Measurements from ENCODE around the gene PIEZO1.

The PIEZO1 gene

DNA sequence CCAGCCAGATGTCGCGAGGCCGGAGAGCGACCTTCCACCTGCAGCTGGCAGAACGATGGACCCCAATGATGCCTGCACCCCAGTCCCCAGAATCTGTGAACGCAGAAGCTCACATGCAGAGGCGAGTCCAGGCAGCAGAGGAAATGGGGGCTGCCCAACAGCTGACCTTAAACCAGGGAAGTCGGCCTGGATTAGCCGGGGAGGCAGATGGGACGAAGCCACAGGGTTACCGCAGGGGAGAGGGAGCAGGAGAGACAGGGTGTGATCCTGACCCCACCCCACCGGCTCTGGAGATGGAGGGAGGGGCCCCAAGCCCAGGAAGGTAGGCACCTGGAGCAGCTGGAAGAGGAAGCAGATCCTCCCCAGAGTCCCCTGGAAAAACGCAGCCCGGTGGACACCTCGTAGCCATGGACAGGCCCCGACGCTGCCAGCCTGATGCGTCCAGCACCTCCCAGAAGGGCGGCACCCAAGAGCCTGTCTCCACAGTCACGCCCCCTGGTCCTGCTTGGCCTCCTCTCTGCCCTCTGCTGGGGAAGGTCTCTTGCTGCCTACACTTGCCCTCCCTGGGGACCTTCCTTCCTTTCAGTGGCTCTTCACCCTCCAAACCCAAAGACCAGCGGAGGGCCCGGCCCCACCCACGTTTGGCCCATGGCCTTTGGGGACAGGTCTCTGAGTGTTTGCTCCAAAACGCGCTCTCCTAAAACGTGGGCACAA lies 37.3 kb downstream of the PIEZO1 start:
- DNase-seq: no peak

DNA sequence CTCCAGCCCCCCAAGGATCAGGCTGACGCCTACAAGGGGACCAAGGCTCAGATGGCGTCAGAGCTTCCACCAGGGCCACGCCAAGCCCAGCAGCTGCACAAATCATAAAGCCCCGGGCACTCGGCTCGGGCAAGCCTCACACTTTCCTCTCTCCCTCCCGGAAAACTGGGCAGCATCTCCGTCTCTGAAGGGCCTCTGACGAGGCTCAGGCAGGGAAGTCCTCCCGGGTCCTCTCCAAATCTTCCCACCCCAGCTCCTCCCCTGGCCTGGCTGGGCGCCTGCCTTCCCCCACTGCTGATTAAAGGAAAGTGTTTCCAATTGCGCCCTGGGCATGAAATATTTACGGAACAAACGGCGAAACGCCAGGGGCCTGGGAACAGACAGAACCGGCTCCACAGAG lies 38.5 kb downstream of the PIEZO1 start:
- no peak for DNase-seq

DNA sequence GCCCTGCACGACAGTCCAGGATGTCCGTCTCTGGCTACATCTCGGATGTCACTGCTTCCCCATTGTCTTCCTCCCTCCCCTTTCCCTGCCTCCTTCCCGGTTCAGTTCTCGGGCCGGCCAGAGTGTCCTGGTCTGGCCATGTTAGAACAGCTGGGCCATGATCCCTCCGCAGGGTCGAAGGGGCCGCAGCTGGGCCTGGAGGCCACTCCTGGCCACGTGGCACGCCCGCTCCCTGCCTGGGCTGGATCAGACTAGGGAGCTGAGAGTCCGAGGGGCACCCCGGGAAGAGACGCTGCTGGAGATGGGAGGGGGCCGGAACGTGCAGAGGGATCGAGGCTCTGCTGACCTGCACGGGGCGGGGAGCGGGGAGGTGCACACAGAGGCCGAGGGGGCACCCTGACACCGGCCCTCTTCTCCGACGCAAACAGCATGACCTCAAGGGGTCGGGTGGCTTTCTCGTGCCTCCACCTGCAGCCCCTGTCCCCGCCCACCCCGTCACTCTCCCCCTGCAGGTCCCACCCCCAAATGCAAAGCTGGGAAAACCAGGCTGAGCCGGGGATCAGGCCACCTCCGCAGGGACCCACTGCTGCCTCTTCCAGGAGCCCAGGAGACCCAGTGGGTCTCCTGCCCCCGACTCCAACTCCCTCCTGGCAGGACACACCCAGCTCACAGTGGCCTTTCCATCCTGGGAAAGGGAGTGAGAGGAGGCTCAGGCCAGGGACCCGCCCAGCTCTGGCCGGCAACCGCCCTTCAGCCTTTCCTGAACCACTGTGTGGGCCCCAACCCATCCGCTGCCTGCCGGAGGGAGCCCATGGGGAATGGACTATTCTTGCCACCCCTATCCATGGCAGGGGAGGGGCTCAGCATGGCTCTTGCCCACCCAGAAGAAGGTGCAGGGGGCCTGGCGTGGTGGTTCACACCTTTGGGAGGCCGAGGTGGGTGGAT lies 40.2 kb downstream of the PIEZO1 start:
- no peak for DNase-seq

DNA sequence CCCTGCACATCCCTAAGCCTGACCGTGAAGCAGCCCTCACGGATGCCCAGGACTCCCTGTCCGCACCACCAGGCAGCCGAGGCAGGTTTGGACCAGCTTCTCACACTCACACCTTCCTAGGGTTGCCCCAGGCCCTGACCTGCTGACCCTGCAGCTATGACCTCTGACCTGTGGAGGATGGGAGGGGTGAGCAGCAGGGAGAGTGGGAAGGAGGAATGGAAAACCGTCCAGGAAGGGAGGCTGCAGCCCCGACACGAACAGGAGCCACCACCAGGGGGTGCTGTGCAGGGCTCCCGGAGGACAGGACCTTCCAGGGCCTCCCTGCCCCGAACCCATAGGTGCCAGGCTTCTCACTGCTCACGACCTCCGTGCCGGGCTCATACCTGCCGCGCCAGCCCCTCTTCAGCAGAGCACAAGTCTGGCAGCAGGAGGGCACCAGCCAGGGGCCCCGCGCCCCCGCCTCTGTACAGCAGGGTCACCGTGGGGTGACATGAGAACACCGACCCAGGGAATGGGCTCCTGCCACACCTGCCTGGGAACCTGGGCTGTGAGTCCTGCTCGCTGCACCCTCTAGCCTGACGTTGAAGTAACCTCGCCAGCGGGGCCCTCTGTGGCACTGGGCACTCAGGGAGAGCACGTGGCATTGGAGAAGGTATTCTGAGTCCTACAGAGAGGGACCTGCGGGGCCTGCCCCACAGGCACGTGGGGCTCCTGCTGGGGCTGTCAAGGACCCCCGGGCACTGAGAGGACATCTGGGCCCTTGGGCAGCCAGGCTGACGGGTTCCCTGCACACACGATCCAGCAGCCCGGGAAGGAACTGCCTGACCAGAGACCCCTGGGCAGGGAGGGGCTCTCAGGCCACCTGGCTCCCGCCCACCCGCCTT lies 41.1 kb downstream of the PIEZO1 start:
- no peak for DNase-seq

DNA sequence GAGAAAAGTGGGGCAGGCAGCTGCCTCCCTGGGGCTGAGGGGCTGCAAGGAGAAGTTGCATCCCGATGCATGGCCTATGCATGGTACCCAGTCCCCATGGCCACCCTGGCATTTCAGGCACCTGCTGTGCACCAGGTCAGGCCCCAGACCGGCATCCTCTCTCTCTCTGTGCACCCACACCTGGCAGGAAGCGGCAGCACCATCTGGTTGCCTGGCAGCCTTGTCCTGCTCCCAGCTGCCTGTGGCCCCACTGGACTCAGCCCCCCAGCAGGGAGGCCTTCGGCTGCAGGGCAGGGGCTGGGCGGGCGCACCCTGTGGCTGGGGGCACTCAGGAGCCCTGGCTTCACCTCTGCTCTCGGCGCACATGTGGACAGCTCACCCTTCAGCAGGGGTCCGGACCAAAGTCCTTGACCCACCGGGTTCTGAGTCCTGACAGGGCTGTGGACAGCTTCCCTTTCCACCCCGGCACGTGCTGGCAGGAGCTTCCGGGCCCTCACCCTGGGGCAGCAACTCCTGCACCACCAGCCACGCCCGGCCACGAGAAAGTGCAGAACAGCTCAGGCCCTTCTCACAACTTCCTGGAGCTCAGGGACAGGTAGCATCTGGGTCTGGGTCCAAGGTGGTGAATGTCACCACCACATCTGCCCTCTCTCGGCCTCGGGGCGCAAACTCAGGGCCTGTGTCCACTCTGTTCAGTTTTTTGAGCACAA lies 42.0 kb downstream of the PIEZO1 start:
- no peak for DNase-seq

DNA sequence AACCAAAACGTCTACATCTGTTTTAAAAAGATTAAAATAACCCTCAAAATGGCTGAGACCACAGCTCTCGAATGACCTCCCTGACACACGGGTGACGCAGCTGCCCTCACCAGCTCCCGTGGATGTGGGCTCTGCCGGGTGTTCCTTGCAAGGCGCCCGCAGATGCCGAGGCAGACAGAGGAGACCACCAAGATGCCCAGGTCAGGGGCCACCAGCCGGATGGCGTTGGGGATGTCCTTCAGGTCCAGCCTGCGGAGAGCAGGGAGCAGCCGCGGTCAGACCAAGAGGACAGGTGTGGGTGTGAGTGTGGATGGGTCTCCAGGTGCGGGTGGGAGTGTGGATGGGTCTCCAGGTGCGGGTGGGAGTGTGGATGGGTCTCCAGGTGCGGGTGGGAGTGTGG lies 43.7 kb downstream of the PIEZO1 start:
- no peak for DNase-seq

DNA sequence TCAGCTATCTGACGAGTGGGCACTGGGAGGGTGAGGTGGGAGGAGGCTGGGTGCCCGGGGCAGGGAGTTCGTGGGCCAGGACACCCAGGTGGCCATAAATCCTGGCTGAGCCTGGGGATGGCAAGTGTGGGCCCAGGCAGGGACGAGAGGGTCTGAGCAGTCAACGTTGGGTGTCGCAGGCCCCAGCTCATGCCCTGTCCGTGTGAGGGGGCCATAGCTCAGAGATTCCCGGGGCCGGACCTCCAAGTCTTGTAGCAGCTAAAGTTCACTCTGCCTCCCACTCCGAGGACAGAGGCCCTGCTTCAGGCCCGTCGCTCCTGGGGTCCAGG lies 44.3 kb downstream of the PIEZO1 start:
- DNase-seq: no peak

DNA sequence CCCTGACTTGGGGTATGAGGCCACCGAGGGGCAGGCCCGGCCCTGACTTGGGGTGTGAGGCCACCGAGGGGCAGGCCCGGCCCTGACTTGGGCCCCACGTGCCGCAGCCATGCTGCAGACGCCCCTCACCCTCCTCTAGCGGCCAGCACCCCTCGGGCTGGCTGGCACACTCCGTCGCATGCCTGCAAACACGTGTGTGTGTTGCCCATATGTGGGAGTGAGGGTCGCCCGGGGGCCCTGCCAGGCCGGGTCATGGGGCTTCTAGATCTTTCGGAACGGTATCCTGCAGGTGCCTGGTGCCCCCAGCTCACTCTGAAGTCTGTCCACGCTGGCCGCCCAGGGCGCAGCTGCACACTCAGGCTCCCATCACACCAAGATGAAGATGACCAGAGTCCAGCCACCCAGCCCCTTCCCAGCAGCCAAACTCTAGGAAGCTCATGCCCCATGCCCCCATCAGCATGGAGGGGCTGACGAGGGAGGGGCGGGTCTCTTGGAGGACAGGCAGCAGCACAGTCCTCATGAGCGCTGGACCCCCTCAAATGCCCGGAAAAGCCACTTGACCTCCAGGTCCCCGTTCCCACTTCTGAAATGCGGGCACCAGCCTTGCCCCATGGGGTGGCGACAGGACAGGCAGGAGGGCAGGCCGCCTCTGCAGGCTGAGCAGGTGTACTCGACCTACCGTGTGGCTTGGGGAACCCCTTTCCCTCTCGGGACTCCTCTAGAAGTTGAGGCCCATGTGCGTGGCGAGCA lies 44.9 kb downstream of the PIEZO1 start:
- DNase-seq: no peak

DNA sequence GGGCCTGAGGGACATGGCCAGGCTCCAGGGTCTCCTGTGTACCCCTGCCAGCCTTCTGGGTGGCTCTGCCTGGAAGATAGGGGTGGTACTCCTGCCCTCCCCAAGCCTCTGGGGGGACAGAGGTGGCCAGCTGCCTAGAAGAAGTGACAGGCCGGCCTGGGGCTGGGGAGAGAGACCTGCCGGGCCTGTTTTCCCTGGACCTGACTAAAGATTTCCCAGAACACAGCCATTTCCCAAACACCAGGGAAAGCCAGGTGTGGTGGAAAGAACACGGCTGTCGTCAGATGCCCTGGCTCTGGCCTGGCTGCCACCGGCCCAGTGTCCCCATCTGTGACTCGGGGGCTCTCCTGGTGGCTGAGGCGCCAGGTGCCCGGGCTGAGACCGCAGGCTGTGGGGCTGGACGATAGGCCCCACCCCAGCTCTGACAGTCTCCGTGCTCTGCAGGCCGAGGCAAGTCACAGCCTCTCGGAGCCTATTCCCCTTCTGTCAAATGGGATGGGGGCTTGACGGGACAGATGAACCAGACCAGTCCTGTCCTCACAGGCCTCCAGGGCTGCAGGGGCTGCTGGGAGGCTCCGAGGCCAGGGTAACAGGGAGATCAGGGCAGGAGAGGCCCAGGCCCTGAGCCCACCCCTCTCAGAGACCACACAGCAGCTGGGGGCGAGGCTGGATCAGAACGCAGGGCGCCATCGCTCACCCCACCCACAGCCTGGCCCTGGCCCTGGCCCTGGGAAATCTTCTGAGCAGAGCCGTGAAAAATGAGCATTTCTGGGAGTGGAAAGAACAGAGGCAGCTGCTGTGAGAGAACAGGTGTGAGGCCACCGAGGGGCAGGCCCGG lies 45.7 kb downstream of the PIEZO1 start:
- DNase-seq: no peak

DNA sequence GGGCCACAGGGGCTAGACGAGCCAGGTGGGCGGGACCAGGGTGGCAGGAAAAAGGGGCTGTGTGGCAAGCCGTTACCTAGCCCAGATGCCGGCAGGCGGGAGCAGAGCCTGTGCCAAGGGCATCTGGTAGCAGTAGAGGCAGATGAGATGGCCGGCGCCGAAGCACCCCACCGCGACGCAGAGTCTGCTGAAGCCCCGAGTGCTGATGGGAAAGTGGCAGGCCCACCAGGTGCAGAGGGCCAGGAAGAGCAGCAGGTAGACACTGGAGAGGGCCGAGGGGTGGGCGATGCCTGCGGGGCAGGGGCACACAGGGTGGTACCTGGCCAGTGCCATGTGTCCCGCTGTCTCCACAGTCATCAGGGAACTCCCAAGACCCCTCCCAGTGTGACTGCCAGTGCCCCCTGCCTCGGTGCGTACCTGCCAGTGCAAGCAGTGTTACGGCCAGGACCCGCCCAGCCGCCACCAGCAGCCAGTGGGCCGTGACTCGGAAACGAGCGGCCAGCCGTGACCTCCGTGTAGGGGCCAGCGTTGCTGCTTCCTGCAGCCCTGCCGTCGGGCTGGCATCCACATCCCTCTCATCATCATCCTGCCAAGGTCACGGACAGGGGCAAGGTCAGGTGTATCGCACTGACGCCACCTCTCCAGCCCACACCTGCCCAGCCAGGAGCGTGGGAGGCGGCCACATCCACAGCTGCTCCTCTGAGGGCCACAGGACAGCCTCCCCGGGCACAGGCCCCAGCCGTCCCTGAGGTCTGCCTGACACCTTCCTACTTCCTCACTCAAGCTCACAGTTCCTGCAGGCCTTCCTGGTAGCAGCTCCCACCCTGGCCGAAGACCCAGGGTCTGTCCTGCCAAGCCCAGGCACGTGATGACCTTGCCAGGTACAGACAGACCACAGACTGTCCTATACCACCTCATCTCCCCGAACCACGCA lies 46.6 kb downstream of the PIEZO1 start:
- DNase-seq: no peak

DNA sequence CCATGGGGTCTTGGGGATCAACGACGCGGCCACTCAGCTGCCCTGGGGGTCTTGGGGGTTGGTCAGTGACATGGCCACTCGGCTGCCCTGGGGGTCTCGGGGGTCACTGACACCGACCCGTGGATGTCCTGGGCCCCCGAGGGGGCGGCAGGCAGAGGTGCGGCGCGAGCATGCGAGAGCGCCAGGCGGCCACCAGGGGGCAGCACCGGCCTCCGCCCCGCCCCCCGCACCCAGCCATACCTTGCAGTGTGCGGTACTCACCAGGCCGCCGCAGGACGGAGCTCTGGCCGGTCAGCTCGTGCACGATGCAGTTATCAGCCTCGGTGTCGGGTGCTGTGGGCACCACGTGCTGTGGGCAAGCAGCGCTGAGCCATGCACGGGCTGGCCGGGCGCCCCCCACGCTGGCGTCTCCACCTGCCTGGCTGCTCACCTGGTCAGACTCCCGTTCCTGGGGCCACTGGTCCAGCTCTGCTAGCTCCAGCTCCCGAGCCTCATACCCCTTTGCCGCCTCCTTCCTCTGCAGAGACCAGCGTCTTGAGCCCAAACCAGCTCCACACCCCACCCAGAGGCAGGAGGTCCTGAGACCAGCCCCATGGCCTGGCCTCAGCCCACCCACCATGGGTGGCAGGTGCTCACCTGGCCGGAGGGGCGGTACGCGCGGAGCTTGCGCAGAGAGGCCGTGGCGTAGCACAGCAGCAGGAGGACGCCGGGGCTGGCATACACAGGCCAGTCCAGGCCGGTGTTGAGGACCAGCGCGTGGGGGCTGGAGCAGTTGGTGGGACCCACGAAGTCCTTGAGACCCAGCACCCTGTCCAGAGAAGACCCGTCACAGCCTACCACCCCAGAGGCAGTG lies 47.5 kb downstream of the PIEZO1 start:
- DNase-seq: no peak

DNA sequence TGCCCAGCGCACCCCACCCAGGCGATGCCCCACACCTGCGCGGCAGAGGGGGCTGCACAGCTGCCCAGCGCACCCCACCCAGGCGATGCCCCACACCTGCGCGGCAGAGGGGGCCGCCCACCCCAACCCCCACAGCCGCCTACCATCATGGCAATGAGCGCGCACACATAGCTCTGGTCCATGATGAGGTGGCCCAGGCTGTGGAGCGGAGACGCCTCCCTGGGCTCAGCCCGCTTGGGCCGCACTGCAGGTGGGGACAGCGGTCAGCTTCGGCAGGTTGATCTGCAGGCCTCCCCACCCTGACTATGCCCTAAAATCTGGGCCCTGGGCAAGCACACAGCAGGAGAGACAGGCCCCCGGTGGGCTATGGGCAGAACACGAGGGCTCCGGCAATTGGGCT lies 48.5 kb downstream of the PIEZO1 start:
- no peak for DNase-seq

DNA sequence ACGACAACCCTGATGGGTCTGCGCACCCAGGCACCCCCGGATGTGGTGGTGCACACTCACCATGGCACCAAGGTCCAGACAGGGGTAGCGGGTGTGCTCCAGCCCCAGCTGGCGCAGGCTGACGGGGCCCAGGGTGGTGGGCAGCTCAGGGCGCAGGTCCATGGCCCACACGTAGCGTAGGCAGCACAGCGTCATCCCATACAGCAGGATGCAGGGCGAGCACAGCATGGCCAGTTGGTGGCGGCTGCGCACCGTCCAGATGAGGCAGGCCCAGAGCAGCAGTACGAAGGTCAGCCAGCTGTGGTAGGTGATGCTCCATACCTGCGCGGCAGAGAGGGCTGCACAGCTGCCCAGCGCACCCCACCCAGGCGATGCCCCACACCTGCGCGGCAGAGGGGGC lies 48.9 kb downstream of the PIEZO1 start:
- no peak for DNase-seq

DNA sequence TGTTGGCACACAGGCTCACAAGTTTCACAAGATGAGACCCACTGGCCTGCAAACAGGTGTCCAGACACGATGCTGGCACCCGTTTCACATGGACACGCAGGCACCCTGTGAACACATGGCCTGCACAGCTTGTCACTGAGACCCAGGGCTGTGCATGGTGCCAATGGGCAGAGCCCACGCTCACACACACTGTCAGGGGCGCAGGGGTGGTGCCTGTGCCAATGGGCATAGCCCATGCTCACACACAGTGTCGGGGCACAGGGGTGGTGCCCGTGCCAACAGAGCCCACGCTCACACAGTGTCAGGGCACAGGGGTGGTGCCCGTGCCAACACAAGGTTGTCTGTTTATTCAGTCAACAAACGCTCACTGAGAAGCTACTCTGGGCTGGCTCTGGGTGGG lies 49.4 kb downstream of the PIEZO1 start:
- no peak for DNase-seq

DNA sequence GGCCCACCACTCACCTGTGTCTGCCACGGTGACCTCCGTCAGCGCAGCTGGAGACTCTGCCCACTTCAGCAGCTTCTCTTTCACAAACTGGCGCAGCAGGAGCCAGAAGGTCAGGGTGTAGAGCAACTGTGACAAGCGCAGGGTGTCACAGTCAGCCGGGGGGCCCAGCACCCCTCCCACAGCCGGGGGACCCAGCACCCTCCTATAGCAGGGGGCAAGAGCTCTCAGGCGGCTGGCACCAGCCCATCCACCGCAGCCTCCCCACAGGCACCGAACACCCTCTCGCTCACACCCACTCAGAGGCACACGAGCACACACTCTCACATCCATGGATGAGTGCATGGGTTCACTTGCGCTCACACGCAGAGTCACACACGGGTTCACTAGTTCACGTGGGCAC lies 49.9 kb downstream of the PIEZO1 start:
- no peak for DNase-seq

DNA sequence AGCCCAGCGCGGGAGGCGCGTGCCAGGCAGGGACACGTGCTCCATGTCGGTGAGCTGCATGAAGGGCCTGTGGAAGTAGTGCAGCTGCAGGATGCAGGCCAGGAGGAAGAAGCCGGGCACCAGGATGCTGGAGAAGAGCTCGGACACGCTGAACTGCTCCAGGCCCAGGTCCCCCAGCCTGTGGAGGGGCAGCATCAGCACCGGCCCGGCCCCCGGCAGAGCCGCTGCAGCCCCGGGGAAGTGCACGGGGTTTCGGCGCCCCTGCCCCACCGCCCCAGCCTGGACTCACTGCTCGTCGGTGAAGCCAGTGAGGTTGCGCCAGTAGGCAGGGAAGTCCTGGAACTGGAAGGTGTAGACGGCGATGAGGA lies 50.7 kb downstream of the PIEZO1 start:
- DNase-seq: no peak

DNA sequence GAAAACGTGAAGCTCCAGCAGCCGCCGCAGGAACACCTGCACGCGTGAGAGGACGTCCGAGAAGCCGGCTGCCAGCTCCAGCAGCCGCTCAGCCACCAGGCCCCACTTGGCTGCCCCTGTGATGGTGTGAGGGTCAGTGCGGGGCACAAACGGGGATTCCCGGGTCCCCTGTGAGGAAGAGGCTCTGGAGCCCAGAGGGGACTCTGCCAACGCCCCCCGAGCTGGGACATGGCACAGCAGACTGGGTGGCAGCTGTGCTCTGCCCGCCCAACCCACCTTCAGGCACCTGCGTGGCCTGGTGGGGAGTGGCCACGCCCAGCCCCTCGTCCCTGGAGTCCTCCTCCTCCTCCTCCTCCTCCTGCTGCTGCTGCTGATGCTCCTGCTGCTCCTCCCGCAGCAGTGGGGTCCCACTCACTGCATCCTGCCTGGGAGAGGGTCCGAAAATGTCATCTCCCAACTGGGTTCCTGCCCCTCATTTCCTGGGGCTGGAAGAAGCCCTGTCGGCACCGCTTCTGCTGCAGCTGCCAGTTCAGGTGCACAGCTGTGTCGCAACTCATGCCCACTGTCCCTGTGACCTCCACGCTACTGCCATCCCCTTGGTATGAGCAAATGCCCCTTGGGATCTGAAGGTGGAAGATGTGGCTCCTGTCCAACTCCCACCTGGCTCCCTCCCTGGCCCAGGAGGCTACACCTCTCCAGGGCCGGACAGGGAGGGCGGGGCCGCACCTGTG lies 51.2 kb downstream of the PIEZO1 start:
- no peak for DNase-seq

DNA sequence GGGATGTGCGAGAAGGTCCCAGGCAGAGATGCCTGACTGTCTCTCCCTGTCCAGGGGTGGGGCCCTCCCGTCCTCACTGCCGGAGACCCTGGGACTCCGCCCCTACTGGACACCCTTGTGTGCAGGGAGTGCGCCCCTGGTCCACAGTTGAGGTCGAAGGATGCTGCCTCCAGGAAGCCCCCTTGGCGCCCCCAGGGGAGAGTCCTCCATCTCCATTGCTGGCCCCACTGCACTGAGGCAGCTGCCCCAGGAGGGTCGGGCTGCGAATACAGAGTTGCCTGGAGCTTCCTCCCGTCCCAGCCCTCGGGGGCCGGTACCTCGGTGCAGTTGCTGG lies 52.1 kb downstream of the PIEZO1 start:
- no peak for DNase-seq

Data from NCI-H446 treated with DMSO at 0.1 percent for 48 hours (cell line).